ENCODE results near the gene SUCLA2. TPM values are rescaled to one million over a fixed set of nuclear protein-coding genes. Genes with fewer than 3 reads are reported as not detected.

SUCLA2 gene
- total RNA-seq (2022; extraction: Qiagen RNA extraction): 22.4 to 29.1 TPM (median 28.0 TPM) in 5 replicates

GRCh38 chr13:48001114-48001881, at the start of gene SUCLA2:
SUCLA2 (minus strand) TSS chr13:48001273; CDS start chr13:48001269, 4 bp downstream.

DNA sequence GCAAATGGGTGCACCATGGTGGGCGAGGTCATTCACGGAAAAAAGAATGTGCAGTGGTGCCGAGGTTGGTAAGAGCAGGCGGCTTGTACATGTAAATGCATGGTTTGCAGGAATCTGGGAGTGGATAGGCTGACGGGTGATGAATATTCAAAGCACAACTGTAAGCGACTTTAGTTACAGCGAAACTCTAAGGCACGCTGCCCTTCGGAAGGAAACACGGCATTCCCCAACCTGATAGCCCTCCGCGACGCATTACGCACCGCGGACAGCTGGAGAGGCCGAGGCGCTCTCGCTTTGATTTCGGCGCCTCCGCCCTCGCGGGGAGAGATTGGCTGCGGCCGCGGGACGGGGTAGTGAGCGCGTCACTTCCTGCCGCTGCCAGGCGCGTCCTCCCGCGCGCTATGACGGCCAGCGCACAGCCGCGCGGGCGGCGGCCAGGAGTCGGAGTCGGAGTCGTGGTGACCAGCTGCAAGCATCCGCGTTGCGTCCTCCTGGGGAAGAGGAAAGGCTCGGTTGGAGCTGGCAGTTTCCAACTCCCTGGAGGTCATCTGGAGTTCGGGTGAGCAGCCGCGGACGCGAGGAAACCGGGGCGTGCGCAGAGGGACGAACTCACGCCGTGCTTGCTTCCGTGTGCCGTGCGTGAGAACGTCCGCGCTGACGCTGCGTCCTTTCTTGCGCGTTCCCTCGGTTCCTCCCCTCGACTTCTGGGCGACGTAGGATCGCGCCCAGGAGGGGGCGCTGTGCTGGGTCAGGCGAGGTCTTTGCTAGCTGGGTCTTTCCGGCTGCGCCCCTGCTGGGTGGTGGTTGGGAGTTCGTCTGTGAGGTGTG, 36.5 kb upstream of the SUCLA2 start, which contains the start of gene NUDT15:
NUDT15 (plus strand) TSS at position 381 of the 828 bp plus-strand sequence; CDS start at position 402, 21 bp downstream.

Other genes starting within 250 kb of the SUCLA2 start
- gene NUDT15, start 36.5 kb upstream of the SUCLA2 start, total RNA-seq (2022; extraction: Qiagen RNA extraction): 25.3 to 27.6 TPM (median 27.1 TPM) in 5 replicates
- 32.8 to 43.9 TPM (median 37.0 TPM) in 5 replicates for gene MED4, start 93.8 kb upstream of the SUCLA2 start, total RNA-seq (2022; extraction: Qiagen RNA extraction)
- gene ITM2B, start 231.9 kb upstream of the SUCLA2 start, total RNA-seq (2022; extraction: Qiagen RNA extraction): 119 to 184 TPM (median 151 TPM) in 5 replicates

Measured in A549 treated with Mapracorat at 1 μM for 4 hours (cell line).